ENCODE data around the gene KCNK13. TPM values are rescaled to one million over a fixed set of nuclear protein-coding genes. Genes with fewer than 3 reads are reported as not detected.

The KCNK13 gene
- total and polyA plus RNA-seq, 2 experiments from 2014 or later = not detected

DNA sequence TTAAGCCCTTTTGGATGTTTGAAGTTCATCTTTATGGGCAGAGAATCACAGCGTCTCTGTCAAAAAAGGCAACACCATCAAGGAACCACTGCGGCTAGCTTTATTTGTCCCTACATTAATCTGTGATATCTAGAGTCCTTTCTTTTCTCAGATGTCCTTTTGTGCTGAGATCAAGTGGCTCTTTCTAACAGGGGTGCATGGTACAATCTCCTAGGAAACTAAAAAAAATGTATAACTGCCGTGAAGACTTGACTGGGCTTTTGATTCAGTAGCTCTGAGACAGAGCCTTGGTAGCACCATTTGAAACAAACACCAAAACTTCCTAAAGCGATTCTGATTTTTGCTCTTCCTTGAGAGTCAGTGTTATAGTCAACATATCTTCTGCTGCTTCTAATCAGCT, 33.3 kb downstream of the KCNK13 start:
- Histone ChIP-seq H3K9me2 (ENCODE audit: insufficient read depth) (no peaks in the 10 kb centered on the region), H3K27me3 (replicated peaks; ENCODE audit: insufficient read depth) (0 out of 2 replicates have a peak, but pooled peaks cover 5% of the 10 kb centered on the region), H3K27ac (no peak overlapping the region), H3K79me2 (ENCODE audit: insufficient read depth) (no peaks in the 10 kb centered on the region), H4K20me1 (ENCODE audit: insufficient read depth) (no peaks in the 10 kb centered on the region), H3F3A (ENCODE audit: insufficient read depth) (no peaks in the 10 kb centered on the region; the same call in 1 of the 2 replicates), H3K4me1 (ENCODE audit: insufficient read depth) (peaks cover 12% of the 10 kb centered on the region), H2AFZ (no peak overlapping the region), H3K36me3 (ENCODE audit: low read depth) (no peaks in the 10 kb centered on the region), H3K4me2 (ENCODE audit: unreplicated experiment) (no peak overlapping the region), H3K4me3 (no peak overlapping the region), H3K9me3 (ENCODE audit: low read depth) (no peaks in the 10 kb centered on the region), H3K9ac (no peak overlapping the region)
- TF ChIP-seq EZH2phosphoT487 (IDR thresholded peaks at IDR 0.05; ENCODE audit: insufficient read depth, low read depth) (no peak), EZH2 (IDR thresholded peaks at IDR 0.05; ENCODE audit: insufficient read depth, poor library complexity, severe bottlenecking) (no peak)
- in situ Hi-C loops (cut with MboI) = no loop called here
- no peak for DNase-seq
- 32 to 36% methylated on average over 4 of the region's 4 CpGs for WGBS, 2 experiments (ENCODE audit: low coverage in 1 of 2, low lambda C conversion rate in 2 of 2, missing lambda C conversion rate in 2 of 2)

DNA sequence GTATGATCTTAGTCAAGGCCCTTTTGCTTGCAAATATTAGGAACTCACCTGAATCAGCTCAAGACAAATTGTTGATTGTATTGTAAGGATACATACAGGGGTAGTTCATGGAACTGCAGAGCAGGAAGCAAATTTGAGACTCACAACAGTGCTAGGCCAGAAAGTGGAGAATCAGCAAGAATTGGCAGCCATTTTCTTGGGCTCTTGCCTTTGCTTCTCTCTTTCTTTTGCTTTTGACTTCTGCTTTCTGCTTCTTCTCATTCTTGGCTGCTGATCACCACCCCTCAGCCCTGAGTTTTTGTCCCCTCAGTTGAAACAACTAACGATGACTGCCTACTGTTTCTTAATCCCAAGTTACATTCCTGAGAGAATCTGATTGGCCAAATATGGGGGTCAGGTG, 34.8 kb downstream of the KCNK13 start:
- H3K79me2 ChIP-seq (ENCODE audit: insufficient read depth) = no peaks in the 10 kb centered on the region
- no peaks in the 10 kb centered on the region for H3K36me3 ChIP-seq (ENCODE audit: low read depth)
- no peak for TF ChIP-seq EZH2phosphoT487 (IDR thresholded peaks at IDR 0.05; ENCODE audit: insufficient read depth, low read depth)
- no peak for TF ChIP-seq EZH2 (IDR thresholded peaks at IDR 0.05; ENCODE audit: insufficient read depth, poor library complexity, severe bottlenecking)
- no peak overlapping the region for H3K9ac ChIP-seq
- H3K9me2 ChIP-seq (ENCODE audit: insufficient read depth) = no peaks in the 10 kb centered on the region
- WGBS, 2 experiments (ENCODE audit: low coverage in 1 of 2, low lambda C conversion rate in 2 of 2, missing lambda C conversion rate in 2 of 2) = 21 to 22% methylated on average over 1 of the region's 1 CpG
- no peak overlapping the region for H3K4me2 ChIP-seq (ENCODE audit: unreplicated experiment)
- H3K27ac ChIP-seq = no peak overlapping the region
- peaks cover 7% of the 10 kb centered on the region; the same call in 1 of the 2 replicates for H3K4me1 ChIP-seq (ENCODE audit: insufficient read depth)
- no peak overlapping the region for H2AFZ ChIP-seq
- H4K20me1 ChIP-seq (ENCODE audit: insufficient read depth) = no peaks in the 10 kb centered on the region
- no peaks in the 10 kb centered on the region; the same call in 1 of the 2 replicates for H3F3A ChIP-seq (ENCODE audit: insufficient read depth)
- DNase-seq = no peak
- H3K4me3 ChIP-seq = no peak overlapping the region
- H3K27me3 ChIP-seq (replicated peaks; ENCODE audit: insufficient read depth) = 0 out of 2 replicates have a peak, but pooled peaks cover 10% of the 10 kb centered on the region
- H3K9me3 ChIP-seq (ENCODE audit: low read depth) = no peaks in the 10 kb centered on the region
- in situ Hi-C loops (cut with MboI) = no loop called here

DNA sequence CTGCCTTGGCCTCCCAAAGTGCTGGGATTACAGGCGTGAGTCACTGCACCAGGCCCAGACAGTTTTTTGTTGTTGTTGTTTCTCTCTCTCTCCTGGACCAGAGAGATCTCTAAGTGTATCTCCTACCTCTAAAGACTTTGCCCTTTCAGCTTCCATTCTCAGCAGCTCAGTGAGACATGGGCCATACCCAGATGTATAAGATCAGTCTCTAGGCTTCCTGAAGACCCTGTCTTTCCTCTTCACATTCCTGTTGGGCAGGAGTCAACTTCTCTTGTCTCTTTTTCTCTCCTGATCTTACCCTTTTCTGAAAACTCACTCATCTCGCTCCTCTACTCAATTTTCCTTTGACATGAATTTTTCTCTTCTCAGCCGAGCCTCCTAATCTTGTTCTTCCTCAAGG, 42.0 kb downstream of the KCNK13 start:
- Histone ChIP-seq H3K4me1 (ENCODE audit: insufficient read depth) (no peaks in the 10 kb centered on the region), H3K9me2 (ENCODE audit: insufficient read depth) (no peaks in the 10 kb centered on the region), H3K79me2 (ENCODE audit: insufficient read depth) (no peaks in the 10 kb centered on the region), H4K20me1 (ENCODE audit: insufficient read depth) (no peaks in the 10 kb centered on the region), H3K4me3 (no peak overlapping the region), H3K27ac (no peak overlapping the region), H3K36me3 (ENCODE audit: low read depth) (no peaks in the 10 kb centered on the region), H3F3A (ENCODE audit: insufficient read depth) (no peaks in the 10 kb centered on the region), H3K27me3 (replicated peaks; ENCODE audit: insufficient read depth) (peaks cover 24% of the 10 kb centered on the region; the same call in 1 of the 2 replicates), H3K4me2 (ENCODE audit: unreplicated experiment) (no peak overlapping the region), H2AFZ (no peak overlapping the region), H3K9me3 (ENCODE audit: low read depth) (no peaks in the 10 kb centered on the region), H3K9ac (no peak overlapping the region)
- DNase-seq = no peak
- TF ChIP-seq EZH2phosphoT487 (IDR thresholded peaks at IDR 0.05; ENCODE audit: insufficient read depth, low read depth) (no peak), EZH2 (IDR thresholded peaks at IDR 0.05; ENCODE audit: insufficient read depth, poor library complexity, severe bottlenecking) (no peak)
- in situ Hi-C loops (cut with MboI) = no loop called here
- 44 to 61% methylated on average over 3 of the region's 3 CpGs for WGBS, 2 experiments (ENCODE audit: low coverage in 1 of 2, low lambda C conversion rate in 2 of 2, missing lambda C conversion rate in 2 of 2)

DNA sequence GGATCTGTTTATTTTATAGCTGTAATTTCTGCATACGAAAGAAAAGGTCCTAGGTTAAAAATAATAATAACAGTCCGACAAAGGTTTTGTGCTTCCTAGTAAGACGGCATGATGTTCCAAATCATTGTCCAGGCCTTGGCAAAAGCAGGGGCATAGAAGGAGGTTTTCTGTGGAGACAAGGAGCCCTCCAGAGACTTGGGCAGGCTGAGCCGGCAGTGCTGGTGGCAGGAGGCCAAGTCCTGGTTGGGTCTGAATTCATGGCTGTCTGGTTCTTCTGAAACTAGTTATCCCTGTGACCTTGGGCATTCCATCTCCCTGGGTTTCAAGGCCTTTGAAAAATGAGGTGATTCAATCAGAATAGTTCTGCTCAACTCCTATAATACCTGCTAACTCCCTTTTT, 44.0 kb downstream of the KCNK13 start:
- DNase-seq = peak; percentile 7
- Histone ChIP-seq H3K4me3 (no peak overlapping the region), H3K79me2 (ENCODE audit: insufficient read depth) (no peaks in the 10 kb centered on the region), H3K27me3 (replicated peaks; ENCODE audit: insufficient read depth) (peaks cover 21% of the 10 kb centered on the region; the same call in 1 of the 2 replicates), H3K9ac (no peak overlapping the region), H3K9me2 (ENCODE audit: insufficient read depth) (no peaks in the 10 kb centered on the region), H3K4me1 (ENCODE audit: insufficient read depth) (no peaks in the 10 kb centered on the region), H4K20me1 (ENCODE audit: insufficient read depth) (no peaks in the 10 kb centered on the region), H3F3A (ENCODE audit: insufficient read depth) (no peaks in the 10 kb centered on the region), H3K36me3 (ENCODE audit: low read depth) (no peaks in the 10 kb centered on the region), H3K27ac (no peak overlapping the region), H3K4me2 (ENCODE audit: unreplicated experiment) (no peak overlapping the region), H3K9me3 (ENCODE audit: low read depth) (no peaks in the 10 kb centered on the region), H2AFZ (no peak overlapping the region)
- 48 to 49% methylated on average over 4 of the region's 4 CpGs for WGBS, 2 experiments (ENCODE audit: low coverage in 1 of 2, low lambda C conversion rate in 2 of 2, missing lambda C conversion rate in 2 of 2)
- TF ChIP-seq EZH2phosphoT487 (IDR thresholded peaks at IDR 0.05; ENCODE audit: insufficient read depth, low read depth) (no peak), EZH2 (IDR thresholded peaks at IDR 0.05; ENCODE audit: insufficient read depth, poor library complexity, severe bottlenecking) (no peak)
- in situ Hi-C loops (cut with MboI) = no loop called here

DNA sequence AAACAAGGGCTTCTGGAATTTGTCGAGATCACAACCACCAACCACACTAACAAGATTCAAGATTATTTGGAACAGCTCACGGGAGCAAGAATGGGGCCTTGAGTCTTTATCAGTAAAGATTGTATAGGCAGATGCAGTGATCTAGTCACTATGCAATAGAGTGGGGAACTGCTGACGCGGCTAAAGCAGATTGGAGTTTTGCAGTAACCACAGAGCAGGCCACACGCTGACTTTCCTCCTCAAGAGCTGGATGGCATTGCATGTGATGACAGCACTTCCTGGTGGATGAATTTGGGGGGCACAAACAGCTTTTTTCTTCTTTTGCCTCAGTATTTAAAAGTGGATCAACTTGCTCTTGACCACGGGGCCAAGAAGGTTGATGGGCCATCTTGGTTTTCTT, 46.0 kb downstream of the KCNK13 start:
- no peak overlapping the region for H3K4me2 ChIP-seq (ENCODE audit: unreplicated experiment)

More for the DNA sequence above, 46.0 kb downstream of the KCNK13 start:
- no peaks in the 10 kb centered on the region for H3K36me3 ChIP-seq (ENCODE audit: low read depth)
- H3K79me2 ChIP-seq (ENCODE audit: insufficient read depth) = no peaks in the 10 kb centered on the region
- no peaks in the 10 kb centered on the region for H4K20me1 ChIP-seq (ENCODE audit: insufficient read depth)
- H3F3A ChIP-seq (ENCODE audit: insufficient read depth) = peaks cover 5% of the 10 kb centered on the region; the same call in 1 of the 2 replicates
- H3K9ac ChIP-seq = no peak overlapping the region
- H3K4me1 ChIP-seq (ENCODE audit: insufficient read depth) = peaks cover 11% of the 10 kb centered on the region
- no peak overlapping the region for H3K4me3 ChIP-seq
- no peaks in the 10 kb centered on the region for H3K9me3 ChIP-seq (ENCODE audit: low read depth)
- no peak overlapping the region for H2AFZ ChIP-seq
- in situ Hi-C loops (cut with MboI) = no loop called here
- TF ChIP-seq EZH2phosphoT487 (IDR thresholded peaks at IDR 0.05; ENCODE audit: insufficient read depth, low read depth) = no peak
- no peak for TF ChIP-seq EZH2 (IDR thresholded peaks at IDR 0.05; ENCODE audit: insufficient read depth, poor library complexity, severe bottlenecking)
- H3K9me2 ChIP-seq (ENCODE audit: insufficient read depth) = no peaks in the 10 kb centered on the region
- H3K27ac ChIP-seq = no peak overlapping the region
- no peak for DNase-seq
- peaks cover 15% of the 10 kb centered on the region; the same call in 1 of the 2 replicates for H3K27me3 ChIP-seq (replicated peaks; ENCODE audit: insufficient read depth)
- 65 to 74% methylated on average over 6 of the region's 6 CpGs for WGBS, 2 experiments (ENCODE audit: low coverage in 1 of 2, low lambda C conversion rate in 2 of 2, missing lambda C conversion rate in 2 of 2)
